Activated CD8-positive, alpha-beta memory T cell treated with anti-CD3 and anti-CD28 coated beads, Interleukin-2, amount 50 U/mL, for 4 hours (primary cell): Measurements from ENCODE around the gene C1QTNF5.
A peak's percentile ranks its signal among the peaks of the same experiment; 100 is the strongest.
"Not testable (repeated sequence)": the region's sequence is repeated elsewhere in the genome, so short reads cannot be mapped to it uniquely, and the experiment has no call there.

ENCODE experiments used
- DNase-seq: peaks from one replicate; pipeline ENCODE4 v3.0.0-alpha.2; 2020

C1QTNF5 gene, protein sequence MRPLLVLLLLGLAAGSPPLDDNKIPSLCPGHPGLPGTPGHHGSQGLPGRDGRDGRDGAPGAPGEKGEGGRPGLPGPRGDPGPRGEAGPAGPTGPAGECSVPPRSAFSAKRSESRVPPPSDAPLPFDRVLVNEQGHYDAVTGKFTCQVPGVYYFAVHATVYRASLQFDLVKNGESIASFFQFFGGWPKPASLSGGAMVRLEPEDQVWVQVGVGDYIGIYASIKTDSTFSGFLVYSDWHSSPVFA

GRCh38 chr11:119340335-119341221 lies at the start of gene C1QTNF5:
Gene C1QTNF5 (minus strand): TSS chr11:119340883. CDS start chr11:119340397, 486 bp downstream.
- no peak for DNase-seq

DNA sequence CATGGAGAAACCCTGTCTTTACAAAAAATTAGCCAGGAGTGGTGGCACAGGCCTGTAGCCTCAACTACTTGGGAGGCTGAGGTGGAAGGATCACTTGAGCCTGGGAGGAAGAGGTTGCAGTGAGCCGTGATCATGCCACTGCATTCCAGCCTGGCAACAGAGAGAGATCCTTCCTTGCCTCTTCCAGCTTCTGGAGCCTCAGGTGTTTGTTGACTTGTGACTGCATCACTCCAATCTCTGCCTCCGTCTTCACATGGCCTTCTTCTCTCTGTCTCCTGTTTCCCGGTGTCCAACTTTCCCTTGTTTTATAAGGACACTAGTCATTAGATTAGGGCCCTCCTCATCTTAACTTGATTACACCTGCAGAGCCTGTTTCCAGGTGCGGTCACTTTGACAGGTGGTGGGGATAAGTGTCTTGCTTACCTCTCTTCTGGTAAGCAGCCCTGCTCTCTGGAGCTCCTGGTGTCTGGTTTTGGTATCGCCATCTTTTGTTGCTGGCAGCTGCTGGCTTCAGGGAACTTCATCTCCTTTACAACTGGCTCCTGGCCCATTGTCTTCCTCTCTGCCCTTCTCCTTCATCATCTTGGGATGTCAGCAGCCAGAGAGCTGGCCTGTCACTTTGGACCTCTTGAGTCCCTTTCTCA lies 49.0 kb upstream of the C1QTNF5 start:
- no peak for DNase-seq

- DNase-seq = no peak
Observed at GRCh38 chr11:119388103-119388502, 47.4 kb upstream of the C1QTNF5 start.

DNA sequence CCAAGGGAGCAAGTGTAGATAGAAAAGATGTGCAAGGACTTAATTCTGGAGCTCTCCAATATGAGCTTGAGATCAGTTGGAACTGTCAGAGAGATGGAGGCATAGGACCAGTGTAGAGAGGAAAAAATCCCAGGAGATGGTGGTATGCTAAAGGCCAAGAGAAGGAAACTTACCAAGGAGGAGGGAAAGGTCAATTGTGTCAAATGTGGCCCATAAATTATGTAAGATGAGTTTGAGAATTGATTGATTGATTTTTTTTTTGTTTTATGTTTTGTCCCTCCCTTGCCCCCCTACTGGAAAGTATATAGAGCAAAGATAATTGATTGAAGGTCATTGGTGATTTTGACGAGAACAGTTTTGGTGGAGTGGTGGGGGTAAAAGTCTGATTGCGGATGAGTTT lies 43.6 kb upstream of the C1QTNF5 start:
- no peak for DNase-seq

GRCh38 chr11:119382513-119382912 lies 41.8 kb upstream of the C1QTNF5 start:
- DNase-seq = not testable (repeated sequence)

GRCh38 chr11:119382101-119382500 lies 41.4 kb upstream of the C1QTNF5 start:
- DNase-seq = no peak

DNA sequence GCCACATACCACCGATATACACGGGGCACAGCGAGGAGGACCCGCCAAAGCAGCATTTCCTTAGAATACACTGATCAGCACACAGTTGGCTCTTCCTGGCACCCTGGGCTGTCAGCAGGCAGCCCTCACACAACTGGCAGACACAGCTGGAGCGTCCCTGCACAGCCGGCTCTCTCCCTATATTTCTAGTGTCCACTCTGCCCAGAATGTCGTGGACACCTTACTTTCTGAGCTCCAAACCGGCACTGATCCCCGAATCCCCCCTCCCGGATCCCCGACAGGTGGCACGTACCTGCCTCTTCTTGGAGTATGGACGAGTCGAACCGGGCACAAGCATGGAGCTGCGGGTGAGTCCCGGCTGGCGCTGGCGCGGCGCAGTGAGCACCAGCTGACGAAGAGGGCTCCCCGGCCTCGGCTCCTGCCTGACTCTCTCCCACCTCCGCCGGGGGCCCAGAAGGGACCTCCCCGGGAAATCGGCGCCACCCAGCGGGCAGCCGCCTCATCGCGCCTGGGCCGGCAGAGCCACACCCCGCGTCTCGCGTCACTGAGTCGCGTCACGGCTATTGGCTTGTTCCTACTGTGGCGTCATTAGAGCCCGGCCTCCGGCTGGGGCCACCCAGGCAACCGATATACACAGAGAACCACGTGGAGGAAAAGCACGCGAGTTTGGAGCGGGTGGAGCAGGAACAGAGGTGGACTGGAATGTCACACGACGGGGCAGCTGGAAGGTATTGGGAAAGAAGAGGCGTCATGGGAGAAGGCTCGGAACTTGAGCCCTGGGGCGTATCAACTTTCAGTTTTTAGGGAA lies 40.7 kb upstream of the C1QTNF5 start, which contains the start of gene USP2:
TSS of gene USP2 (minus strand) at position 510 of the 808 bp plus-strand sequence. CDS start 8,210 bp downstream, outside the sequence.
- peak; percentile 99 for DNase-seq

DNA sequence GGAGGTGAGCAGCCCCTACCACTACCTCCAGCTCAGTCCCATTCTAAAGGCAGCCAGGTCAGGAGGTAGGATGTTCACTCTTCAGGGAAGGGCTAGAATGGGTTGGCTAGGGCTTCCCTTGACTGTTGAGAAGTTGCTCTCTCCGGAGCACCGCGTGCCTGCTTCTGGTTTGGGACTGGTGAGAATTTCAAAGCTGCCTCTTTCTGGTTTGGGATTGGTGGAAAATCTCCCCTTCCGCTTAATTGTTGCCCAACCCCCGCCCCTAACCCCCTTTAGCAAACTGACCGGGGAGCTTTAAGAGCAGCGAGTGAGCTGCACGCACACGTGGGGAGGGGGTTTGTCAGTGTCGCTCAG lies 40.1 kb upstream of the C1QTNF5 start:
- no peak for DNase-seq

DNA sequence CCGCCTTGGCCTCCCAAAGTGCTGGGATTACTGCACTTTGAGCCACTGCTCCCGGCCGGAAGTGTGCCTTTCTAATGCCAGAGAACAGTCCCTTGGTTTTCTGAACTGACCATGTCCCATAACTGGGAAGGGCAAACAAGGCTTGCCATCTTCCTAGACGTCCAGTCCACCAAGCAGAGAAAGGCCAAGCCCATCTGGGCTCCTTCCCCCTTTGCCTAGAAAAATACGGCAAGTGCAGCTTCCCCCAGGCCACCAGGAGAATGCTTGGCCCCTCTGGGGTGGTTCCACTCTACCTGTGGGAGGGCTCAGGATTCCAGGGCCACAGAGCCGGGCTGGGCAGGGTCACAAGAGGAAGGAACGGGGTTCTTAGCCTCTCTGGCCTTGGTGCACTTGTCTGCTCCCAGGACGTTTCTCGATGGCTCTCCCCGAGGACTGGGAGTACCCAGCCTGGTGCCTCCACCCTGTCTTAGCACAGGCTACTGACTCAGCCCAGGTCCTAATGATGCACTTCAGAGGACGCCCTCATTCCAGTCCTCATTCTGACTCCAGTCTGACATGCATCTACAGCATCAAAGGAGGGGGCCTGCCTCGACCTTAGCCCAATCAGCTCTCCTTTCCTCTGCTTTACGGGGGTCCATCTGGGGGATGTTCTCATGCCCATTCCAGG lies 39.6 kb upstream of the C1QTNF5 start:
- no peak for DNase-seq

GRCh38 chr11:119378851-119379465 lies 38.3 kb upstream of the C1QTNF5 start:
- no peak for DNase-seq

- DNase-seq = no peak
Observed at GRCh38 chr11:119377961-119378667, 37.4 kb upstream of the C1QTNF5 start.

DNA sequence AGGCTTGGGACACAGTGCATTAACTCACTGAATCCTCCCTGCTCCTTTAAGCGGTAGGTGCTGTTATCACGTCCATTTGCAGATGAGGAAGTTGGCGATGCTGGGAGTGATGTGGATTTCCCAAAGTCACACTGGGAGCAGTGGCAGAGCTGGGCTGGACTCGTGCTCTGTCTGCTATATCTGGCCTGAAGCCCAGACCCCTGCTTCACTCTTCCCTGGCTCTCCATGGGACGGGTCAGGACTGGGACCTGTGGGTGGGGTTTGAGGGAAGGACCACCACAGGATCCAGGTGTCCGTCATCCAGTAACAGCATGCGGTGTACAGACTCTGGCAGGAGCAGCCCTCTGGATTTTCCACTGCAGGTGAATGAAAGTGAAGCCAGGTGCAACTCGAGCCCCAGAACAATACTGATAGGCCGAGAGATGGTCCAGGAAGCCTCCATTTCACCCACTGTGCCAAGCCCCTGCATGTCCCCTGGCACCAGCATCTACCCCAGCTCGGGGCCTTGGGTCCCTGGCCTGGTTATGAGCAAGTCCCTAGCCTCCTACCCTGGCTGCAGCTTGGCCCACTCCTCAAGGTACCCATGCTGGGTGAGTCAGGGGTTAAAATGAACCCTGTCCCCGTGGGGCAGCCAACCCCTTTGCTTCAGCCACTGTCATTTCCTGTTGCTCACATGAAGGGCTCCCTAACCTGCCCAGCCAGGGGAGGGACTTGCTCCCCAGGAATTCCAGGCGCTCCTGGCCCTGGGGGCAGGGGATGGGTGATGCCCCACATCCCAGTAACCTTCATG lies 36.6 kb upstream of the C1QTNF5 start:
- DNase-seq = no peak

DNA sequence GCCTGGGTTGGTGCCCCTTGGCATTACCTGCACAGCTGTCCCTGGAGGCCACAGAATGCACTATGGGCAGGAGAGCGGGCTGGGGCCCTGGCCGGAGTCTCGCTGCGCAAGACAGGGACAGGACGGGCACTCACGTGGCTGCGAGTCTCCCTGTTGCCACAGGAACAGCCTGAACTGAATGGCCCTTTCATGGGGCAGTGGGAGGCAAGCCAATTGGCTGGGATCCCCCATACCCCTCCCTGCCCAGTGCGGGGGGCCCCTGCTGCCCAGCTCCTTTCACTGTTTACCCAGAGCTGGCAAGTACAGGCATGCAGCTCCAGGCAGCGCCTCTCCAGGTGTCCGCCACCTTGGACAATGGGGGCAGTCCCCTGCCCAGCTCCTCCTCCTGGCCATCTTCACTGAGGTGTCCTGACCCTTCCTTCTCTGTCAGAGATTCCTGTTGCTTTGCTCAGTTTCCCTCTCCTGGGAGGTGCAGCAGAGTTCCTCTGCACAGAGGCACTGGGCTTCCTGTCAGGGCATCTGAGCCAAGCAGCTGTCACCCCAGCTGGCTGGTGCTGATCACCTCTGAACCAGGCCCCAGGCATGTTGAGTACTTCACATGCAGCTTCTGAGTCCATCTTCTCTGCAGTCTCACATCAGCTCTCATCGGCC lies 35.6 kb upstream of the C1QTNF5 start:
- no peak for DNase-seq

DNA sequence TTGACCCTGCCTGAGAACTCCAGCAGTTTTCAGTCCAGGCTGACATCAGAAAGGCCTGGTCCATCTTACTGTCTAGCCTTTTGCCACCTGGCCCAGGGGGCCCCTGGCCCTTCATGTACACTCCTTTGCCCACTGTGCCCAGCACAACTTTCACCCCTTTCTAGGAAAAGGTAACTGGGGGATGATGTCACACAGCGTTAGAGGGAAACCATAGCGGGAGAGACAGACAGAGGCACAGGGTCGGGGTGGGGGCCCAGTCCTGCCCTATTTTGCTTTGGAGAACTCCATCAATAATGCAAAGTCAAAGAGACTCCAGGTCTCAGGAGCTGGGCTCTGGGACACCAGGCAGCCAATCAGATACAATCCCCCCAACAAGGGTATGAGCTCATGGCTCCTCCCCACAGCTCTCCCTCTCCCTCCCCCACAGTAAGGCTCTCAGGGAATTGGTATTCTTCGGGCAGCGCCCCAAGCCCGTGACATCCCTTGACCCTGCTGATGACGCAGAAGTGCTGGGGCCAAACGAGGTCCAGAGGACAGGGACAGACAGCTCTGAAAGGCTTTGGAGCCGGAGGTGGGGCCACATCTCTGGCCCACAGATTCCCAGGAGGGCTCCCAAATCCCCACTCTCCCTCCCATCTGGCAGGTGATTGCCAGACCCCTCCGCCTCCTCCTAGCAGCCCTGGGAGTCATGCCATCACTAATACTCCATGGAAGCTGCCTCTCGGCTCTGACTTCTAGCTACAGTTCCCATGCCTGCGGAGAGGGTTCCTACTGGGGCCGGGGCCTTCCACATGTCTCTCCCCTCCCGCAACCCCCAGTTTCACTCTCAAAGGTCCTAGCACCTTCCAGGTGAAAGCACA lies 34.9 kb upstream of the C1QTNF5 start:
- DNase-seq = no peak

DNA sequence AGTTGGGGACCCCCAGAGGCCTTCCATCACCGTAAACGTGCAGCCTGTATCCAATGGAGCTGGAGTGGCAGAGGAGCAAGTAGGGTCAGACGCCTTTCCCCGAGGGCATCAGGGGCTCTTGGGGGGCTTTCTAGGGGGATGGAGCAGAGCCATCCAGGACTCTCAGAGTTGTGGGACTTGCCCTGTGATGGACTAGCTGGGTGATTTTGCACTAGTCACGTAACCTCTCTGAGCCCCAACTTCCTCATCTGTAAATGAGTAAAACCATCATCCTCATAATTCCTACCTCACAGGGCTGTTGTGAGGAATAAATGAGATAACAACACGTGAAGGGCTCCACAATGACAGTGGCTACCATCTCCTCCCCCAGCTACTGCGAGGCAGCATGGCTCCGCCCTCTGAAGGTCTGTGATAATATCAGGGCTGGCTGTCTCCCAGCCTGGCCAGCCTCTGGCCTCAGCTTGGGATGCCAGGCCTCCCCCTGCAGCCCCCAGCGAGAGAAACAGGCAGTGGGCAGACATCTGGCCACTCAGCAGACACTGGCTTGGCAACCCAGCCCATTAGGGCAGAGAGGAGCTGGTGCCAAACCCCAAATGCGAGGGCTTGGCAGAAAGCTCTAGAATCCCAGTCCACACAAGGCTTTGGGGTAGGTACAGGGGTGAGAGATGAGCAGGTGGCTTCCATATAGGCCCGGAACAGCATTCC lies 34.1 kb upstream of the C1QTNF5 start:
- DNase-seq = no peak

GRCh38 chr11:119373921-119374631 lies 33.4 kb upstream of the C1QTNF5 start:
- DNase-seq = peak; percentile 51
